Trophoblast cell (in vitro differentiated cells and primary cell): Measurements from ENCODE around the gene IGF2R.
"Not testable (repeated sequence)": the region's sequence is repeated elsewhere in the genome, so short reads cannot be mapped to it uniquely, and the experiment has no call there.

ENCODE experiments used
- DNase-seq, 2 donors: peaks; one replicate each; pipeline ENCODE4 v3.0.0-alpha.2; 2016
- H2AFZ ChIP-seq: 2 replicates; pipeline ENCODE4 v1.6.1; 2013; ENCODE audit warnings: low read length, moderate library complexity, mild to moderate bottlenecking; ENCODE audit not compliant: insufficient read depth, poor library complexity
- H2AK5ac ChIP-seq: 2 replicates; pipeline ENCODE4 v1.6.1; 2013; ENCODE audit warnings: mild to moderate bottlenecking, low read length
- H2BK120ac ChIP-seq: 2 replicates; pipeline ENCODE4 v1.6.1; 2013; ENCODE audit warnings: low read length, mild to moderate bottlenecking, moderate library complexity; ENCODE audit not compliant: insufficient read depth, poor library complexity
- H2BK12ac ChIP-seq: 2 replicates; pipeline ENCODE4 v1.6.1; 2013; ENCODE audit warnings: mild to moderate bottlenecking, low read length, moderate library complexity
- H2BK5ac ChIP-seq: 2 replicates; pipeline ENCODE4 v1.6.1; 2013; ENCODE audit warnings: low read length, low read depth, moderate library complexity, mild to moderate bottlenecking; ENCODE audit not compliant: poor library complexity
- H3K14ac ChIP-seq: 2 replicates; pipeline ENCODE4 v1.6.1; 2013; ENCODE audit warnings: mild to moderate bottlenecking, low read length
- H3K18ac ChIP-seq: 2 replicates; pipeline ENCODE4 v1.6.1; 2013; ENCODE audit warnings: mild to moderate bottlenecking, low read length
- H3K23ac ChIP-seq: 2 replicates; pipeline ENCODE4 v1.6.1; 2013; ENCODE audit warnings: low read length
- H3K27ac ChIP-seq: 2 replicates; pipeline ENCODE4 v1.5.1; 2013; ENCODE audit warnings: low read depth, mild to moderate bottlenecking, inconsistent platforms, low read length, moderate library complexity
- H3K27me3 ChIP-seq: 2 replicates; pipeline ENCODE4 v1.6.1; 2013; ENCODE audit warnings: inconsistent platforms, mild to moderate bottlenecking, low read length, moderate library complexity; ENCODE audit not compliant: insufficient read depth
- H3K36me3 ChIP-seq, 2 experiments: 1 replicate in 1 of 2; 2 replicates in 1 of 2; pipeline ENCODE4 v1.6.1; 2013; ENCODE audit warnings: low read length in 2 of 2, mild to moderate bottlenecking in 2 of 2, moderate library complexity in 1 of 2; ENCODE audit not compliant: insufficient read depth in 2 of 2, control insufficient read depth in 1 of 2
- H3K4ac ChIP-seq: 2 replicates; pipeline ENCODE4 v1.6.1; 2013; ENCODE audit warnings: low read depth, mild to moderate bottlenecking, low read length, moderate library complexity
- H3K4me1 ChIP-seq, 2 experiments: 1 replicate in 1 of 2; 2 replicates in 1 of 2; pipeline ENCODE4 v1.6.1; 2013; ENCODE audit warnings: low read length in 2 of 2, mild to moderate bottlenecking in 2 of 2, moderate library complexity in 1 of 2; ENCODE audit not compliant: insufficient read depth in 2 of 2, control insufficient read depth in 1 of 2
- H3K4me2 ChIP-seq: 2 replicates; pipeline ENCODE4 v1.6.1; 2013; ENCODE audit warnings: inconsistent platforms, mild to moderate bottlenecking, low read length, moderate library complexity
- H3K4me3 ChIP-seq: 2 replicates; pipeline ENCODE4 v1.5.1; 2013; ENCODE audit warnings: mild to moderate bottlenecking, low read depth, low read length, inconsistent platforms
- H3K79me1 ChIP-seq: one replicate; pipeline ENCODE4 v1.6.1; 2013; ENCODE audit warnings: low read length
- H3K79me2 ChIP-seq: 2 replicates; pipeline ENCODE4 v1.6.1; 2013; ENCODE audit warnings: low read length, mild to moderate bottlenecking; ENCODE audit not compliant: control insufficient read depth, insufficient read depth, poor library complexity
- H3K9ac ChIP-seq: 2 replicates; pipeline ENCODE4 v1.6.1; 2013; ENCODE audit warnings: mild to moderate bottlenecking, low read length
- H3K9me3 ChIP-seq: 2 replicates; pipeline ENCODE4 v1.6.1; 2013; ENCODE audit warnings: low read depth, mild to moderate bottlenecking, control low read depth, inconsistent platforms, low read length; ENCODE audit not compliant: insufficient read depth
- H4K12ac ChIP-seq: 2 replicates; pipeline ENCODE4 v1.6.1; 2013; ENCODE audit warnings: low read depth, mild to moderate bottlenecking, low read length, moderate library complexity
- H4K8ac ChIP-seq: 2 replicates; pipeline ENCODE4 v1.6.1; 2013; ENCODE audit warnings: low read depth, mild to moderate bottlenecking, low read length, moderate library complexity
- H4K91ac ChIP-seq: one replicate; pipeline ENCODE4 v1.6.1; 2013; ENCODE audit warnings: low read depth, mild to moderate bottlenecking, low read length, moderate library complexity
- WGBS: extraction: QIAGEN DNeasy Blood & Tissue Kit; methylation state at CpG from one replicate; pipeline ENCODE4 v1.1.7; 2013; ENCODE audit warnings: missing lambda C conversion rate; ENCODE audit not compliant: insufficient read length, insufficient coverage; ENCODE audit errors: extremely low coverage; 5-methylcytosine and 5-hydroxymethylcytosine counted together

IGF2R gene

GRCh38 chr6:160124605-160125004 lies 155.7 kb downstream of the IGF2R start:
- Histone ChIP-seq H2AFZ (no peak overlapping the region), H3K4me2 (no peak overlapping the region), H3K14ac (no peak overlapping the region), H2BK12ac (no peak overlapping the region), H3K4me3 (no peak overlapping the region), H2BK120ac (no peak overlapping the region), H2AK5ac (no peak overlapping the region), H2BK5ac (no peak overlapping the region), H3K4me1 (no peaks in the 10 kb centered on the region), H4K8ac (no peak overlapping the region), H4K12ac (no peak overlapping the region), H3K36me3 (peaks cover 0 to 4% of the 10 kb centered on the region in 2 experiments), H3K79me1 (no peaks in the 10 kb centered on the region), H3K27ac (no peak overlapping the region), H3K9ac (no peak overlapping the region), H3K27me3 (no peaks in the 10 kb centered on the region), H3K79me2 (no peaks in the 10 kb centered on the region), H4K91ac (no peak overlapping the region), H3K9me3 (peaks cover 6% of the 10 kb centered on the region), H3K23ac (no peak overlapping the region), H3K18ac (no peak overlapping the region), H3K4ac (no peak overlapping the region)
- WGBS = no CpG with 5 or more reads among the region's 5 CpGs
- no peak for DNase-seq

GRCh38 chr6:160125105-160125504 lies 156.2 kb downstream of the IGF2R start:
- not testable (repeated sequence) for H3K27me3 ChIP-seq, H3K23ac ChIP-seq, H2AK5ac ChIP-seq, H2BK12ac ChIP-seq, H3K27ac ChIP-seq, H3K14ac ChIP-seq, H3K4me2 ChIP-seq, H2AFZ ChIP-seq, H3K9ac ChIP-seq, H2BK5ac ChIP-seq, H4K12ac ChIP-seq, H3K36me3 ChIP-seq, H3K4me1 ChIP-seq, DNase-seq, H3K4ac ChIP-seq, H3K18ac ChIP-seq, H3K9me3 ChIP-seq, H4K91ac ChIP-seq, H2BK120ac ChIP-seq, H4K8ac ChIP-seq, H3K79me1 ChIP-seq, H3K79me2 ChIP-seq, H3K4me3 ChIP-seq
- WGBS = no CpG with 5 or more reads among the region's 5 CpGs

GRCh38 chr6:160127270-160128124 lies 158.6 kb downstream of the IGF2R start:
- DNase-seq = no peak
- no peaks in the 10 kb centered on the region for H3K79me1 ChIP-seq

GRCh38 chr6:160128125-160128683 lies 159.3 kb downstream of the IGF2R start:
- Histone ChIP-seq H3K4me2 (no peak overlapping the region), H3K14ac (no peak overlapping the region), H3K27me3 (no peaks in the 10 kb centered on the region), H4K91ac (no peak overlapping the region), H3K18ac (no peak overlapping the region), H3K27ac (no peak overlapping the region), H3K79me2 (no peaks in the 10 kb centered on the region), H3K79me1 (no peaks in the 10 kb centered on the region), H3K9me3 (peaks cover 6% of the 10 kb centered on the region), H3K4ac (no peak overlapping the region), H4K12ac (no peak overlapping the region), H4K8ac (no peak overlapping the region), H3K23ac (no peak overlapping the region), H3K4me1 (no peaks in the 10 kb centered on the region), H2BK12ac (no peak overlapping the region), H2BK120ac (no peak overlapping the region), H3K36me3 (no peaks in the 10 kb centered on the region), H2AK5ac (no peak overlapping the region), H3K4me3 (no peak overlapping the region), H3K9ac (no peak overlapping the region), H2BK5ac (no peak overlapping the region), H2AFZ (no peak overlapping the region)
- DNase-seq = no peak
- WGBS = no CpG with 5 or more reads among the region's 3 CpGs

More at GRCh38 chr6:160127270-160128124, 158.6 kb downstream of the IGF2R start:
- Histone ChIP-seq H2AK5ac (no peak overlapping the region), H3K9ac (peak overlapping the region; percentile 7), H3K27ac (no peak overlapping the region), H3K27me3 (no peaks in the 10 kb centered on the region), H2BK5ac (no peak overlapping the region), H3K36me3 (no peaks in the 10 kb centered on the region), H3K4me3 (no peak overlapping the region), H3K4me1 (no peaks in the 10 kb centered on the region), H3K4me2 (no peak overlapping the region), H3K79me2 (no peaks in the 10 kb centered on the region), H4K8ac (no peak overlapping the region), H3K14ac (no peak overlapping the region), H3K18ac (no peak overlapping the region), H3K23ac (no peak overlapping the region), H3K9me3 (peaks cover 6% of the 10 kb centered on the region), H2BK12ac (no peak overlapping the region), H4K91ac (no peak overlapping the region), H2BK120ac (no peak overlapping the region), H3K4ac (no peak overlapping the region), H4K12ac (no peak overlapping the region), H2AFZ (no peak overlapping the region)
- WGBS = no CpG with 5 or more reads among the region's 16 CpGs
